ENCODE measurements around the gene ELOVL5.

DNA sequence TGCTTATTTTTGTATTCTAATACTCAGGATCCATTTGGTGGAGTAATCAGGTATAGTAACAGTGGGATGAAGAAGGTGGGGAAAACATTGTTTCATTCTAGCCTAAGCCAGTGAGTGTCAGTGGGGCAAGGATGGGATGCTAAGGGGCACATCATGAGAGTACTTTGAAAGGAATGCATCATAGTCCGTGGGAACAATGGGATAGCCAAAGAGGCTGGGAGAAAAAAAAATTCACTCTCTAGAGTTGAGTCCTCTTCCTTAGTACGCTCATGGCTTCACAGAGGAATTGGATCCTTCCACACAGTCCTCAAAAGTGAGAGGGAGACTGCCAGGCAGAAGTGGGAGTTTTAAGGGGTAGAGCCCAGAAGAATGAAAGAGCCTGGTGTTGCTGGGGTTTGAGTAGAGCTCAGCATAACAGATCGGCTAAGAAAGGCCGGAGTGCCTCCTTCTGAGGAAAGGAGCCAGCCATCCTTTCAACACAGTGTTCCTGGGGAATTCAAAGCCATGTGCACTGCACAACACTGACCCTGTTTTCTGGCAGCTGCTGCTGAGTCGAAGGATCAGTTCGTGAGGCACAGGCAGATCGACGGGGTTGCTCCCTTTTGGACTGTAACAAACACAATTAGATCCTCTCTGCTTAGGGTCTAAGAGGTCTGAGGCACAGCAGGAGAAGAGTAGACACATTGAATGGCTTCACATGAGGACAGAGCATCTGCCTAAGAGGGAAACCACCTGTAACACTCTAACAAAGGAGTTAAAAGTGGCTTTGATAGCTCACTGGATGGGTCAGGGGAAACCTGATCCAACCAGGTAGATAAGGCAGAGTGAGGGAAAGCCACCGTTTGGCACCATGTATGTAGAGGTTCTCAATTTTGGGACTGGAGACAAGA lies 61.2 kb downstream of the ELOVL5 start:
- TF ChIP-seq GATA2 (IDR thresholded peaks at IDR 0.05; ENCODE audit: low read depth, low read length) (no peak), GATA3 (IDR thresholded peaks at IDR 0.05; ENCODE audit: low read depth, low read length) (no peak)

Measured in SH-SY5Y (cell line).